Lung (tissue), 12 donors: ENCODE results near the gene LARP4B. TPM values are rescaled to one million over a fixed set of nuclear protein-coding genes. Genes with fewer than 3 reads are reported as not detected.
"Not testable (repeated sequence)": the region's sequence is repeated elsewhere in the genome, so short reads cannot be mapped to it uniquely, and the experiment has no call there.

Experiments
- ATAC-seq: fragments of 200-7000 bp; cut with Tn5 transposase; one replicate; pipeline ENCODE4 v1.9.1; 2020; ENCODE audit warnings: moderate number of reproducible peaks; ENCODE audit not compliant: insufficient read depth, low FRiP score
- DNase-seq, 3 donors: peaks; one replicate each; pipeline ENCODE4 v3.0.0-alpha.2; 2013 to 2017
- H3K27ac ChIP-seq, 2 donors: one replicate each; pipeline ENCODE4 v1.5.1; 2013; ENCODE audit warnings: mild to moderate bottlenecking in 2 of 2, moderate library complexity in 2 of 2, control low read depth in 1 of 2, inconsistent platforms in 1 of 2, low read depth in 1 of 2, low read length in 1 of 2
- H3K27me3 ChIP-seq, 3 donors: one replicate each; pipeline ENCODE4 v1.5.1; 2013; ENCODE audit warnings: low read length in 2 of 3; ENCODE audit not compliant: control insufficient read depth in 3 of 3, insufficient read depth in 3 of 3
- H3K36me3 ChIP-seq, 4 donors: one replicate each; pipeline ENCODE4 v1.5.1; 2013; ENCODE audit warnings: low read length in 4 of 4, mild to moderate bottlenecking in 1 of 4, moderate library complexity in 1 of 4; ENCODE audit not compliant: control insufficient read depth in 4 of 4, insufficient read depth in 4 of 4
- H3K4me1 ChIP-seq, 5 donors: one replicate each; pipeline ENCODE4 v1.5.1; 2013; ENCODE audit warnings: low read length in 5 of 5, mild to moderate bottlenecking in 2 of 5, moderate library complexity in 1 of 5; ENCODE audit not compliant: control insufficient read depth in 5 of 5, insufficient read depth in 5 of 5
- H3K4me3 ChIP-seq: one replicate; pipeline ENCODE4 v1.5.1; 2013; ENCODE audit warnings: mild to moderate bottlenecking, control low read depth, moderate library complexity
- H3K9ac ChIP-seq, 2 donors: one replicate each; pipeline ENCODE4 v1.5.1; 2013; ENCODE audit warnings: low read length in 2 of 2, control low read depth in 1 of 2; ENCODE audit not compliant: insufficient read depth in 1 of 2
- H3K9me3 ChIP-seq, 4 donors: one replicate each; pipeline ENCODE4 v1.5.1; 2013; ENCODE audit warnings: low read length in 3 of 4, mild to moderate bottlenecking in 1 of 4, moderate library complexity in 1 of 4; ENCODE audit not compliant: control insufficient read depth in 4 of 4, insufficient read depth in 3 of 4
- WGBS, 2 donors: extraction: QIAGEN DNeasy Blood & Tissue Kit; methylation state at CpG; one replicate each; pipeline ENCODE4 v1.1.7; 2013; 5-methylcytosine and 5-hydroxymethylcytosine counted together
- polyA plus RNA-seq, 2 donors: library from polyadenylated mRNA; stranded (reverse); fragments of 200-250 nt; gene quantifications; one replicate each; pipeline ENCODE4 v1.2.1, GENCODE V29; 2013
- total RNA-seq, 2 donors: library from RNA; depleted of rRNA in 1 of 2; stranded (reverse); fragments of >200 nt in 1 of 2; gene quantifications; one replicate each; pipeline ENCODE4 v1.2.1, GENCODE V29; 2014 to 2021
- TF ChIP-seq, protein P1 (sequence below): IDR thresholded peaks from 2 replicates; pipeline ENCODE4 v1.5.1; 2012; ENCODE audit warnings: mild to moderate bottlenecking; ENCODE audit errors: control extremely low read depth, extremely low read depth
- donor health status: control.
- donor health status: control.
- donor health status: Bipolar disorder and iron deficiency.
- donor health status: healthy.
- donor health status: DM: yes; HTN: yes; CAD: no.

The LARP4B gene
- total and polyA plus RNA-seq, 4 donors = 24.7 to 133 (median 66.9) TPM

DNA sequence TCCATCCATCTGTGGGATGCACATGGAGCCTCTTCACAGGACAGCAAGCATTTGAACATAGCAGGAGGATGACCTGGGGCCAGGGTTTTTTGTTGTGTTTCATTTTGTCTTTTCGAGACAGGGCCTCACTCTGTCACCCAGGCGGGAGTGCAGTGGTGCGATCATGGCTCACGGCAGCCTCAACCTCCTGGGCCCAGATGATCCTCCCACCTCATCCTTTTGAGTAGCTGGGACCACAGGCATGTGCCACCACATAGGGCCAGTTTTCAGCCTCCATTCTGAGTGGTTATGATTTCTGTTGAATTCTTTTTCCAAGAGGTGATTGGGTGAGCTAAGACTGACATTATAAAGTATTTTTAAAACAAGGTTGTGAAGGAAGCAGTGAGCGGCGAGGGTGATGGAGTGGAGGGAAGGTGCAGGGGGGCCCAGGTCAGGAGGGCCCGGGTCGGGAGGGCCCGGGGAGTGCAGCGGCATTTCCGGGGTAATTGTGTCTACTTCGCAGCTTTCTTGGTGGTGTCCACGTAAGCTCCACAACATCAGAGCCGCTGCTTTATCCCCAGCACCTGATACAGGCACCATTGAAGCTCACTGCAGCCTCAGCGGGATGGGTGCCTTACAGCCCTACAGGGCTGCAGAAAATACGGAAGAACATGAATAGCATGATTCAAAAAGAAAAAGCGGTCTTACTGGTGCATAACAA, 12.0 kb upstream of the LARP4B start:
- ATAC-seq (no peak), DNase-seq (no peak)
- 89 to 93% methylated on average over 17 of the region's 17 CpGs for WGBS, 2 donors

DNA sequence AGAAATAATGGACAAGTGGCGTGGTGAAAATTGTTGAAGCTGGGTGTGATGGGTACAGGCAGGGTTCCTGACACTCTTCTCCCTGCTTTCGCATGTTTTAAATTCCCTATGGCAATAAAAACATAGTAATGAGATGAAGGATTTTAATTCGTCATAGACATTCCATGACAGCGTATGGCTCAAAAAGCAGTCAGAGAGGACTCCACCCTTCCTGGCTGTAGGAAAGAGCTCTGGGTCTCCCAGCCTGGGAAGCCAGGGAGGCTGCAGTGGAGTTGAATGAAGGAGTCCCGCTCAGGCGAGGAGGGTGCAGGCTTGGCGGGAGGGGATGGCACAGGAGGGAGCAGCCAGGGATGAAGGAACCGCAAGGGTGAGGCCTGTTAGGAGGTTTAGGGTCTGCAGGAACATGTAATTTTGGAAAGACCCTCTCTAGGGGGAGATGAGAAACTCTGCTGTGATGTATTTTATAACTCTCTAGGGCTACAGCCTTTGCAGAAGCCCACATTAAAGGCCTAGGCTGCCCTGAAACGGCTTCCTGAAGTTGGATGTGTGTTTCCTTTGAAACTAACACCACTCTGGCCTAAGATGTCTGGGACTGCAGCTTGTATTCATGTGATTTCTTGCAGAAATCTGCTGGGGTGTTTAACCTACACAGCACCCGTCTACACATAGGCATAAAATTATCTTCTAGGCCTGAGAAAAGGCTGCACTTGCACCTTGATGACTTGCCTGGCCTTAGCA, 7.6 kb upstream of the LARP4B start:
- no peaks in the 10 kb centered on the region for H3K36me3 ChIP-seq
- 83 to 88% methylated on average over 10 of the region's 10 CpGs for WGBS, 2 donors
- H3K27ac ChIP-seq = no peak overlapping the region
- no peak overlapping the region for H3K4me3 ChIP-seq
- peaks cover 0 to 4% (median 0%) of the 10 kb centered on the region in 5 donors for H3K4me1 ChIP-seq
- no peak for DNase-seq
- H3K27me3 ChIP-seq = no peaks in the 10 kb centered on the region
- H3K9me3 ChIP-seq = no peaks in the 10 kb centered on the region
- ATAC-seq = no peak
- TF ChIP-seq, protein P1, sequence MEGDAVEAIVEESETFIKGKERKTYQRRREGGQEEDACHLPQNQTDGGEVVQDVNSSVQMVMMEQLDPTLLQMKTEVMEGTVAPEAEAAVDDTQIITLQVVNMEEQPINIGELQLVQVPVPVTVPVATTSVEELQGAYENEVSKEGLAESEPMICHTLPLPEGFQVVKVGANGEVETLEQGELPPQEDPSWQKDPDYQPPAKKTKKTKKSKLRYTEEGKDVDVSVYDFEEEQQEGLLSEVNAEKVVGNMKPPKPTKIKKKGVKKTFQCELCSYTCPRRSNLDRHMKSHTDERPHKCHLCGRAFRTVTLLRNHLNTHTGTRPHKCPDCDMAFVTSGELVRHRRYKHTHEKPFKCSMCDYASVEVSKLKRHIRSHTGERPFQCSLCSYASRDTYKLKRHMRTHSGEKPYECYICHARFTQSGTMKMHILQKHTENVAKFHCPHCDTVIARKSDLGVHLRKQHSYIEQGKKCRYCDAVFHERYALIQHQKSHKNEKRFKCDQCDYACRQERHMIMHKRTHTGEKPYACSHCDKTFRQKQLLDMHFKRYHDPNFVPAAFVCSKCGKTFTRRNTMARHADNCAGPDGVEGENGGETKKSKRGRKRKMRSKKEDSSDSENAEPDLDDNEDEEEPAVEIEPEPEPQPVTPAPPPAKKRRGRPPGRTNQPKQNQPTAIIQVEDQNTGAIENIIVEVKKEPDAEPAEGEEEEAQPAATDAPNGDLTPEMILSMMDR = no peak
- H3K9ac ChIP-seq = no peak overlapping the region

More for the DNA sequence above, 12.0 kb upstream of the LARP4B start:
- no peak overlapping the region for H3K27ac ChIP-seq
- no peaks in the 10 kb centered on the region for H3K9me3 ChIP-seq
- no peaks in the 10 kb centered on the region for H3K36me3 ChIP-seq
- H3K4me3 ChIP-seq = no peak overlapping the region
- peaks cover 0 to 5% (median 0%) of the 10 kb centered on the region in 5 donors for H3K4me1 ChIP-seq
- H3K9ac ChIP-seq = no peak overlapping the region
- no peaks in the 10 kb centered on the region for H3K27me3 ChIP-seq
- TF ChIP-seq, protein P1 = no peak

DNA sequence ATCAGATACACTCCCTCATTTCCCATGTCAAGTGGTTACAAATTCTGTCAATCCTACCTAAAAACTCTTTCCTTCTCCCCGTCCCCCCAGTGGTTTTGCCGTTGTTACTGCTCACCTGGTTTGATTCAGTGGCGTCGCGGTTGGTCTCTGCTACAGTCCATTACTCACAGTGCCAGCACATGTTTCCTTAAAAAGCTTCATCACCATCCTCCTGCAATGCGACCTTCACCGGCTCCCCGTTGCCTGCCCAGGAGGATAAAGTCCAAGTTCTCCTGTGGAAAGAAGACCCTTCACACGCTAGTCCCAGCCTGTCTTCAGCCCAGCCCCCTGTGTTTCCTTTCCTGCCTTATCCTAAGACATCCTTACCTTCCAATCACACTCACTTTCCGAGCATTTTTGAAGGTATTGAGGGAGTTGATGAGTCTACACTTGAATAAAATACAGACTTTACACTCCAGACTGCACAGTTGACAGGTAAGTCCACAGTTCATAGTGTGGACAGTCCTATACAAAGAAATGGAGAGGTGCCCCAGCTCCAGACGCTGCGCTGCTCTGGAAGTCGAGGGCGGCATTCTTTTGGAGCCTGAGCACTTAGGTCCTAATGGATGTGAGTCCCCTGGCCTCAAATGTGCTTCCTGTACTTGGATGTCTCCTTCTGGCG, 3.4 kb upstream of the LARP4B start:
- H3K9ac ChIP-seq = no peak overlapping the region
- H3K27ac ChIP-seq = no peak overlapping the region
- DNase-seq (no peak), ATAC-seq (no peak)
- TF ChIP-seq, protein P1 = no peak
- peaks cover under 1 to 8% (median 5%) of the 10 kb centered on the region in 5 donors for H3K4me1 ChIP-seq
- no peaks in the 10 kb centered on the region for H3K9me3 ChIP-seq
- H3K27me3 ChIP-seq = no peaks in the 10 kb centered on the region
- H3K4me3 ChIP-seq = no peak overlapping the region
- 86 to 89% methylated on average over 15 of the region's 15 CpGs for WGBS, 2 donors
- no peaks in the 10 kb centered on the region for H3K36me3 ChIP-seq

DNA sequence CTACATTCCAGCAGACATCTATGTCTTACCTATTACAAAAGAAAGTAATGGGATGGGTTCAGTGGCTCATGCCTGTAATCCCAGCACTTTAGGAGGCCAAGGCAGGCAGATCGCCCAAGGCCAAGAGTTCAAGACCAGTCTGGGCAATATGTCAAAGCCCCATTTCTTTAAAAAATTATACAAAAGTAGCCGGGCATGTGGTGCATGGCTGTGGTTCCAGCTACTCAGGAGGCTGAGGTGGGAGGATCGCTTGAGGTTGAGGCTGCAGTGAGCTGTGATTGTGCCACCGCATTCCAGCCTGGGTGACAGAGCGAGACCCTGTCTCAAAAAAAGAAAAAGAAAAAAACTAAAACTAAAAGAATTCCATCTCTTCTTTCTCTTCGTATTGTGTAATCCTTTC, 2.7 kb upstream of the LARP4B start:
- not testable (repeated sequence) for H3K4me3 ChIP-seq, H3K9ac ChIP-seq
- 91 to 98% methylated on average over 6 of the region's 6 CpGs for WGBS, 2 donors

More for the DNA sequence above, 2.7 kb upstream of the LARP4B start:
- peaks cover 3 to 12% (median 9%) of the 10 kb centered on the region in 5 donors for H3K4me1 ChIP-seq
- H3K36me3 ChIP-seq, DNase-seq, H3K27ac ChIP-seq, H3K27me3 ChIP-seq, ATAC-seq, H3K9me3 ChIP-seq: not testable (repeated sequence)
